HG03354 (cell line): Measurements from ENCODE around the gene RNF7.
"Not testable (repeated sequence)": the region's sequence is repeated elsewhere in the genome, so short reads cannot be mapped to it uniquely, and the experiment has no call there.

ENCODE experiments used
- ATAC-seq: cut with Tn5 transposase; IDR thresholded peaks from one replicate; pipeline ENCODE4 v1.9.1; 2021; ENCODE audit warnings: mild to moderate bottlenecking; ENCODE audit not compliant: unreplicated experiment, poor library complexity, severe bottlenecking

The RNF7 gene

GRCh38 chr3:141729240-141729639 is 8.9 kb upstream of the RNF7 start:
- no peak for ATAC-seq

- ATAC-seq = no peak
Observed at GRCh38 chr3:141735176-141735575, 2.9 kb upstream of the RNF7 start.

DNA sequence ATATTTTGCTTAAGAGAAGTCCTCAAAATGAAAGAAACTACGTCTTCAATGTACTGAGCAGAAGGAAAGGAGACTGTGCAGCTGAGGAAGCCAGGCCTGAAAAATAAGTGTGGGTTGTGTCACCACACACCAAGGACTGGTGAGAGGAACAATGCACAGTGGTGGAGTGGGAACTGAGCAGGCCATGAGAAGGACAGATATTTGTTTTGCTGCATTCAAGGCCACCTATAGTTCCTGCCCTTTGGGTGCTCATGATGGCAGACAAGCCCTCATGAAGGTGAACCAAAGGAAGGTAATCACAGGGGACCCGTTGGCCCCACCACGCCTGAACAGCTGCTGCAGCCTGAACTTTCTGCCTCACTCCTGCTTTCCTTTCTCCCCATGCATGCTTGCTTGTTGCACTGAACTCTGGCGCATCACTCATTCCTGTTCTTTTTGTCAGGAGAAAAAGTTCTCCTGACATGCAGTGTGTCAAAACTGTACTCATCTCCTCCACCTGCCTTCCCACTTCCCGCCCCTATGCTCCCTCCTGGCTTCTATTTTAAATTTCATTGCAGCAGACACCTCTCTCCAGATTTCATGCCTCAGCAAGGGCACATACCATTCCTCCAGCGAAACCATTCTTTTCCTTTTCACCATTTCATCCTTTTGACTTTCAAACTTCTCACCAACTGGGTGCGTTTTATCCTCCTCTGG is 2.2 kb upstream of the RNF7 start:
- ATAC-seq = no peak

DNA sequence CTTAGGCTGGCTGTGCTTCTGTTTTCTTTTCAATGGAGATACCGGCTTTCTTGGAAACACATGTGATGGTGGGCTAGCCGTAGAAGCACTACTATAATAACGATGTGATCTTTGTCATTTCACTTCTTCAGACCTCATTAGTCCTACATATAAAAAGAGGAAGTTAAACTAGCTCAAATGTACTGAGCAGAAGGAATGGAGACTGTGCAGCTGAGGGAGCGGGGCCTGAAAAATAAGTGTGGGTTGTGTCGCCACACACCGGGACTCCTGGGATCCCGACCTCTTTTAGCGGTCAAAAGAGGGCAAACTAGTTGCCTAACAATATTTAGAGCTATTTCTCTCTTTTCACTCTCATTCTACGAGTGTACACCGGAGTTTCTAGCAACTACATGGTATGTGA is 1.0 kb upstream of the RNF7 start:
- no peak for ATAC-seq

DNA sequence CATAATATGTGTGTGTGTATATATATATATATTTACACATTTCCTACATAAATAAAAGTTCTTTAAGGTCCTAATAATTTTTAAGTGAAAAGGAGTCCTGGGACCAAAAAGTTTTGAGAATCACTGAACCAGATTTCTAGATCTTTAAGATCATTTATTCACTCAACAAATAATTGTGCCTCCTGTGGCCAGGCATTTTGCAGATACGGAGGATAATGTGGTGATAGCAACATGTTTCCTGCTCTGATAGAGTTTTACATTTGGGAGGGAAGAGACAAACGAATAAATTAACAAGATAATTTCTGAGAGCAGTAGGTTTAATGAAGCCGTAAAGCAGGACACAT is 448 bp upstream of the RNF7 start:
- ATAC-seq = no peak

DNA sequence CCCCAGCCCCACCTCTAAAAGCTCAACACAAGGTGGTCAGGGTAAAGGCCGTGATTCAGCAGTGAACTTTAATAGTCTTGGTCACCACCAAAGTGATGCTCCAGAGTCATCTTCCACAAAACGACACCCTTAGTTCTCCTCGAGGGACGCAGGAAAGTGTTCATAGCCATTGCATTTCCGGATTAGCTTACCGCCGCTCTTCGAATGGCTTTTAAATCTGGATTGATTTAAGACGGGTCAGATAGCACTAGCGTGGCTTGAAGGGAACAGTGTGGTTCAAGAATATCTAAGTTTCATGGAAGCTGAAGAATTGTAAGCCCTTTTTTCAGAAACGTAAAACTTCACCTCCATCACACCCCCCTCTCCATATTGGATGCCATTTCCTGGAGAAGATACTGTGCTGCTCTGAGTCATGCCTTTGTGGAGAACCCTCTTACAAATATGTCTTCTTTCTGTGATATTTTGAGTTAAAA is 829 bp downstream of the RNF7 start:
- ATAC-seq = no peak

DNA sequence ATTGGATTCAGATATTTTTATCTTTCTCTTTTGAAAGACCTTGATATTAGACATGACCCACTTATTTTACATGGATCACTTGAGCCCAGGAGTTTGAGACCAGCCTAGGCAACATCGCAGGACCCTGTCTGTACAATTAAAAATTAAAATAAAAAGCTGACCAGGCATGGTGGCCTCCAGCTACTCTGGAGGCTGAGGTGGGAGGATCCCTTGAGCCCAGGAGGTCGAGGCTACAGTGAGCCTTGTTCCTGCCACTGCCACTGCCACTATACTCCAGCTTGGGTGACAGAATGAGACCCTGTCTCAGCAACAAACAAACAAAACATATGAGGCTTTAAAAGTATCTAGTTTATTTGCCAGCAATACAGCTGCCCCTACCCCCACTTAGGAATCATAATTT is 1.6 kb downstream of the RNF7 start:
- no peak for ATAC-seq

GRCh38 chr3:141740349-141740748 is 2.3 kb downstream of the RNF7 start:
- no peak for ATAC-seq

DNA sequence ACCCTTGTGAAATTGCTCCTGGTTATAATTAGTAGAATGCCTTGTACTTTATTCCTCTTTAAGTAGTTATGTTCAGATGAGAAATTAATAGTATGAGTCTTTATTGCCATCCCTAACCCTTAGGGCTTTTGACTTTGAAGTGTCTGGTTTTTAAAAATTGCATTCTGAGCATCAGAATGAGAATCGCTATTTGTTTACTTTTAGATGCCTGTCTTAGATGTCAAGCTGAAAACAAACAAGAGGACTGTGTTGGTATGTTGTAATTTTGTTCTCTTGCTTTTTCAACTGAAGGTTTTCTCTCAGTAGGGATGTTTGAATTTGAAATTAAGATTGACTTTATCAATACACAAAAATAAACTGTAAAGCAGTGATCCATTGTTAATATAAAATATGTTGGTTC is 5.2 kb downstream of the RNF7 start:
- no peak for ATAC-seq

- ATAC-seq = no peak
Observed at GRCh38 chr3:141746962-141747361, 8.9 kb downstream of the RNF7 start.

DNA sequence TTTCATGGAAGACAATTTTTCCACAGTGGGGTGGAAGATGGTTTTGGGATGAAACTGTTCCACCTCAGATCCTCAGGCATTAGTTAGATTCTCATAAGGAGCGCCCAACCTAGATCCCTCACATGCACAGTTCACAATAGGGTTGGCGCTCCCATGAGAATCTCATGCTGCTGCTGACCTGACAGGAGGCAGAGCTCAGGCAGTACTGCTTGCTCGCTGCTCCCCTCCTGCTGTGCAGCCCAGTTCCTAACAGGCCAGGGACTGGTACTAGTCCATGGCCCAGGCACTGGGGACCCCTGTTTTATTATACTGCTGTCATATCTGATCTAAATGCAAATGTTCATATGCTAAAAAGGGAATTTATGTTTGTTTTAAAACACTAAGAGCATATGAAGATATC is 15.3 kb downstream of the RNF7 start:
- ATAC-seq = no peak

DNA sequence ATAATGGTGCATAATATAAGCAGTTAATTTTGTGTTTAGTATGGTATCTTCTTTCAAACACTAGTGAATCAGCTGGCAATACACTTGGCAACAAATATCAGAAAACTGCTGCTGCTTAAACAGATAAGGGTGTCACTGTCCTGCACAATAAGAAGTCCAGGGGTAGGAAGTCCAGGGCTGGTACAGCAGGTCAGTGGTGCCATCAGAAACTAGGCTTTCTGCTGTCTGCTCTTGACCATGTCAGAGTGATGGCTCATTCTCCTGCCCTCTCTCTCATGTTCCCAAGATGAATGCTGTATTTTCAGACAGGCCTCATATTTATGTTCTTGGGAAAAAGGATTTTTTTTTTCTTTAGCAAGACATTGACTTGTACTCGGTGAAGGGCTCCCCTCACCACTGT is 15.9 kb downstream of the RNF7 start:
- no peak for ATAC-seq

- not testable (repeated sequence) for ATAC-seq
Observed at GRCh38 chr3:141762552-141762951, 24.5 kb downstream of the RNF7 start.

GRCh38 chr3:141763088-141763750 is 25.1 kb downstream of the RNF7 start, which contains the start of gene GRK7:
TSS of gene GRK7 (plus strand) at chr3:141763408. CDS start at chr3:141778285, 14,877 bp downstream.
- ATAC-seq = no peak

DNA sequence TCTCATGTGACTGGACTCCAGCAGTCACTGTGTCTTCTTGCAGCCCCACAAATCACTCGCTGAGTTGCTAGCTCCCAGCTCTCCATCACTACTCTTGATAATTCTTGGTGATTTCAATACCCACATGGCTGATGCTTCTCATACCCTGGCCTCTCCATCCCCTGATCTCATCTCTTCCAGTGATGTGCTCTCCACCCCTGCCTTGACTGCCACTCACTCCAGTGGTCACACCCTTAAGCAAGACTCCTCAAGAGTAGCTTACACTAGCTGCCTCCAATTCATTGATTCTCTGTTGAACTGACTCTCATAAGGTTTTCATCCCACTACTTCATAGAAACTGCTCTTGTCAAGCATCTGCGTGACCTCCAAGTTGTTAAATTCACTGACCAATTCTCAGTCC is 25.9 kb downstream of the RNF7 start:
- no peak for ATAC-seq

DNA sequence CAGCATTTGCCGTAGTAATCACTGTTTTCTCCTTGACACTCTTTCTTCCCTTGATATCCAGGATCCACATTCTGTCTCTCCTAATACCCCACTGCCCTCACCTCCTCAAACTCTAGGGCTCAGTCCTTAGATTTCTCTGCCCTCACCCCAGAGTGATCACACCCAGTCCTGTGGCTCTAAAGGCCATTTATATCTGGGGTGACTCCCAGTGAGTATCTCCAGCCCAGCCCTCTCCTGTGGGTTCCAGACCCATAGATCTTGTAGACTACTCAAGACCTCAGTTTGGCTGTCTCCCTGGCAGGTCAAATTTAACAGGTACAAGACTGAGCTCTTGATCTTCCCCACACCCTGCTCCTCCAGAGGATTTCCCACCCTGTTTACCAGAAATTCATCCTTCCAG is 26.4 kb downstream of the RNF7 start:
- ATAC-seq = no peak

DNA sequence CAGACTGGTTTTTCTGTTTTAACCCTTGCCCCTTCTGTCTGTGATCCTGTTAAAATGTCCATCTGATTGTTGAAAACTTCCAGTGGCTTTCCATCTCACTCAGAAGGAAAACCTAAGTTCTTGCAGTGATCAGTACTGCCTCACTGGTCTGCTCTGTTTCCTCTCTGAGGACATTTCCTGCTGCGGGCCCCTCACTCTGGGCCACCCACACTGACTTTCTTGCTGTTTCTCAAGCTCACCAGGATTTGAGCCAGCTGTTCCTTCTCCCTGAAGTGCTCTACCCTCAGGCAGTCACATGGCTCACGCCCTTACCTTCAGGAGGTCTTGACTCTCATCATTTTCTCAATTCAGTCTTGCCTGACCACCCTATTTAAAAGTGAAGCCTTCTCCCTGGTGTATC is 26.9 kb downstream of the RNF7 start:
- no peak for ATAC-seq

DNA sequence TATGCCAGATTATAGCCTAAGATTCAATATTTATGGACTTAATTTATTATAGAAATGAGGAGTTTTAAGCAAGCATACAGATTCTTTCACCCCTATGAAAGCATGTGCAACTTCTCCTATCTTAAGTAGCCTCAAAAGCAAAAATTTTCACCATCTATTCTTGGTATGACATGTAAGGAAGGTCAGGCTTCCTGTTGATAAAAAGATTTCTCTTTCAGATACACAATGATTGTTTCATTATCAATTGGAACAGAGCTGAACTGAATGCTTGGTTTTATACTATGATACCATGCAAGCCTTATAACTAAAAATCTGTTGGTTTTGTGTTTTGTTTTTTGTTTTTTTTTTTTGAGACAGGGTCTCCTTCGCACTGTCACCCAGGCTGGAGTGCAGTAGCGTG is 29.0 kb downstream of the RNF7 start:
- no peak for ATAC-seq

GRCh38 chr3:141769221-141769894 is 31.3 kb downstream of the RNF7 start:
- ATAC-seq = no peak

DNA sequence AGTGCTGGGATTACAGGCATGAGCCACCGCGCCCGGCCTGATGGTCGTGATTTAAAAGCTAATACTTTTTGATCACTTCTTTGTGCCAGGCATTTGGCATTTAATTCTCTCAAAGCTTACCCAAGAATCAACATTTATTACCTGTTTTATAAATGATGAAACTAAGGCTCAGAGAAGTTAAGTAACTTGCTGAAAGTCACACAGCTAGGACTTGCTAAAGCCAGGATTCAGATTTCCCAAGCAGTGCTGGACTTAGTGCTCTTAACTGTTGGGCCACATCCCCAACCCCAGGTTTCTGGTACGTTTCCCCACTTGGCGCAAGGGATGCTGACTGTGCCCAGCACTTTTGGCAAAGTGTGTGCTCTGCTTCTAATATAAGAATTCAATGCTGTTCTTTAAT is 35.6 kb downstream of the RNF7 start:
- no peak for ATAC-seq

DNA sequence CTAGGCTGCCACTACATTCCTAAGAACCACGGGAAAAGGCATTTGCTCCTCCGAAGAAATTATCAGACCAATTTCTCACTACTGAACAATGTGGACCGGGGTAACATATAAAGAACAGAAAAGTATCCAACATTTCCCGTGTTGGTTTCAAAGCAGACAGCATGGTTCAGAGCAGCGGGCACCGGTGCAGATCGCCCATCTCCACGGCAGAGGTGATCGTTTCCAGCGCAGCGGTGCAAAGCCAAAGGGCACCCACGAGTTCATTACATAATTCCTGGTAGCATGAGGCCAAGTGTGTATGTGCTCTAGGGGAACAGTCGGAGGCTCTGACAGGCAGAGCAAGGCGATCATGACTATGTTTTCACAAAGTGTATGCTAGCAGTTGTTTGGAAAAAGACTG is 38.3 kb downstream of the RNF7 start:
- ATAC-seq = no peak
